Esophagus squamous epithelium (tissue), 4 donors: ENCODE data around the gene STX1B.
"Not testable (repeated sequence)": the region's sequence is repeated elsewhere in the genome, so short reads cannot be mapped to it uniquely, and the experiment has no call there.

Source experiments
- CTCF ChIP-seq, 6 experiments: fragments of 450-650 bp in 4 of 6; fragments of 200-600 bp in 2 of 6; sonication (generic) in 2 of 6; IDR thresholded peaks; one replicate each; pipeline ENCODE4 v1.5.1; 2016 to 2019; ENCODE audit warnings: antibody characterized with exemption in 6 of 6, mild to moderate bottlenecking in 4 of 6, moderate library complexity in 4 of 6
- POLR2A ChIP-seq, 4 donors: fragments of 450-650 bp; IDR thresholded peaks; one replicate each; pipeline ENCODE4 v1.6.1; 2017; ENCODE audit warnings: antibody characterized with exemption in 4 of 4, mild to moderate bottlenecking in 4 of 4, moderate library complexity in 3 of 4

GRCh38 chr16:31013292-31013691 is 2.9 kb upstream of the STX1B start:
- not testable (repeated sequence) for TF ChIP-seq CTCF, POLR2A (IDR thresholded peaks at IDR 0.05)
